NK-92 (cell line): ENCODE results near the gene POLR1A.

ENCODE experiments used
- DNase-seq: peaks from one replicate; lab custom pipeline; 2025; ENCODE audit not compliant: unreplicated experiment; lab: John Stamatoyannopoulos, UW

The POLR1A gene

DNA sequence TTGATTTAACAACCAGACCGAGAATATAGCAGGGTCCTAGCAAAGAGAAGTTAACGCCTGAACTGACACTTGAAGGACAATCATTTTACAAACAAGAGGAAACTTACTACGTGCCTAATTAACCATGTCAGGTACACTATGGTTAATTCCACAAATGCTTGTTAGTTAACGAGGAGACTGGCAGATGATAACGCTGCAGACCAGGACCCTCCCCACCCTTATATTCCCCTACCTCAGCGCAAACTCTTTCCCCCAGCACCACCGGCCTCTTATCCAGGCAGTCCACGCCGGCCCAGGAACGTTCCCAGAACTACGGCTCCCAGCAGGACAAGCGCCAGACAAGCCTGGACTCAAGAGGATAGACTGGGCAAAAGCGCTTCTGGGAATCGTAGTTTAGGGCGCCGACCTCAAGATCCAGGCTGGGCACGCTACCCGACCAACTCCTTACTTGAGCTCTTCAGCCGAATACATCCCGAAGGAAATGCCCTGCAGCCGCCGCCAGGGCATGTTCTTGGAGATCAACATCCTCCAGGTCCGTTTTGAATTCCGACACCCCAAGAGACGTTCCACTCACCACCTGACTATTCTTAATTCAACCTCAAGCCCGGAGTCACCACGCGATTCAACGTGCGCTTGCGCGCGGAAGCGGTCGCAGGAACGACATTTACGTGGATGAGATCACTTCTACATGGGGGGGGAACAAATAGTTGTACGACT is at the start of gene POLR1A:
TSS of gene POLR1A (minus strand) at position 635 of the 717 bp plus-strand sequence. CDS start at position 525, 110 bp downstream.
- DNase-seq = no peak

GRCh38 chr2:86150502-86150901 is 44.8 kb upstream of the POLR1A start:
- DNase-seq = no peak

DNA sequence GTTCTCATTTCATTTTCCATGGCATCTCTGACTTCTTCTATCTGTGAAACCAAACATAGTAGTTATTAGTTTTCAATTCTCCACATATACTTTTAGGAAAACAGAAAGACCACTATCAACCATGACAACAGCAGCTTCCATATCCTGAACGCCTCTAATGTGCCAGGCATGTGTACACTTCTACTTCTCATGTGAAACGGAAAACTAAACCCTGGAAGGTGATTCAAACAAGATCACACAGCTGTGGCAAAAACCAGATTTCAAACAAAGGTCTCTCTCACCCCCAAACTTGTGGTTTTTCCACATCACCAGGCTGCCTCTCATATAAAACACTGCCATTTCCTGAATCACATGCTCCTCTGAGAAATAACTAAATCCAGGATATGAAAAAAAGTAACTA is 42.1 kb upstream of the POLR1A start:
- no peak for DNase-seq

DNA sequence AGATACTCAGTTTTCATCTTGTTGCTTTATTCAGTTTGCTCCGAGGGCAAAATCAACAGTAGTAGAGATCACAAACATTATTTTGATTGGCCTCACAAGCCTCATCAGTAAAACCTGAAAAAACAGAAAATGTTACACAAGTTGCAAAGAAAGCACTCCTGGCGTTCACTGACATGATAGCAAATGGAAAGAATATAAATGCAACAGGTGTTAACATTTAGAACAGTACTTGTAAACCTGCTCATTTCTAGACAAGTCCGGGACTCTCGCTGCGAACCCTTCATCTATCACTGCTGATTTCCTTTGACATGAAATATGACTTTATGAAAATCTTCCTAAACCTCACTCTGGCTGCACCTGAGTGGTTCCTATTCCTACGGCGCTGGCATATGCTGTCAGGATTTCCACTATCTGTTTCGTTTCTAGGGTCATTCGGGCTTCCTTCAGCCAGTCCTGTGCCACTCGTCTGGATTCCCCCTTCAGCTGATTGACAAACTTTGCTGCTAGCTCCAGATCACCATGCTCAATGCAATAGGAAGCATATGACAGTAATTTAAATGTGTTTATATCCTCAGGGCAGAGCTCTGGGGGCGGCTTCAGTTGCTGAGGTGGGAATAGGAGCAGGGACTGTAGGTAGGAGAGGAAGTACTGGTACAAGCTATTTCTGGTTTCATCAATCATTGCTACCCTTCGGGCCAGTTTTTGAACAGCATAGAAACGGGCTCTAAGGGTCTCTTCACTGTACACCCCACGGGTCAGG is 38.4 kb upstream of the POLR1A start:
- DNase-seq = no peak

GRCh38 chr2:86143307-86143706 is 37.6 kb upstream of the POLR1A start:
- DNase-seq = no peak

- DNase-seq = no peak
Measured at GRCh38 chr2:86142436-86143257, 37.0 kb upstream of the POLR1A start.

- no peak for DNase-seq
Measured at GRCh38 chr2:86140969-86141392, 35.3 kb upstream of the POLR1A start.

GRCh38 chr2:86139981-86140380 is 34.3 kb upstream of the POLR1A start:
- no peak for DNase-seq

DNA sequence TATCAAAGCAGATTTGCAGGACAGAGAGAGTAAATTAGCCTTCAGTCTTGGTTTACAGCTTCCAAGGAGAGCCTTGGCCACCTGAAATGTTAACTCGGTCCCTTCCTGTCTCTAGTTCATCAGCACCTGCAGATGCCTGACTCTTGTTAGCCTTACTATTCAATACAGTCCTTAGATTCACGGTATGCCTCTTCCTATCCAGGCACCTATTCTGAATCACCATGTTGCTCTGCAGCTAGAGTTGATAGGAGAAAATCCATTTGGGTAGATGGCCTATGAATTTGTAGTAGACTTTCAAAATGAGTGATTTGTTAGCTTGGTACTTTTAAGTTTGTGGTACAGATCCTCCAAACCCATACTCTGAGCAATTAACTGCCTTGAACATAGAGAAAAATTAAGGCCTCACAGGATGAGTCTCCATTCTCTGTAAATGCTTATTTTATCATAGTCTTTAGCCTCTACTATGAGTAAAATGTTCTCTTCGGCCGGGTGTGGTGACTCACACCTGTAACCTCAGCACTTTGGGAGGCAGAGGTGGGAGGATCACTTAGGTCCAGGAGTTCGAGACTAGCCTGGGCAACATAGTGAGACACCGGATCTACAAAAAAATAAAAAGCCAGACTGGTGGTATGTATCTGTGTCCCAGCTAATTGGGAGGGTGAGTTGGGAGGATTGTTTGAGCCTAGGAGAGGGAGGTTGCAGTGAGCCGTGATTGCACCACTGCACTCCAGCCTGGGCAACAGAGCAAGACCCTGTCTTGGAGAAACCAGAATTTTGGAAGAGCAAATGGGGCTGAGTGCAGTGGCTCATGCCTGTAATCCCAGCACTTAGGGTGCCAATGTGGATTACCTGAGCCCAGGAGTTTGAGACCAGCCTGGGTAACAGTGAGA is 33.3 kb upstream of the POLR1A start:
- DNase-seq = no peak

- DNase-seq = no peak
Measured at GRCh38 chr2:86136141-86136540, 30.5 kb upstream of the POLR1A start.

- DNase-seq = no peak
Measured at GRCh38 chr2:86135653-86136052, 30.0 kb upstream of the POLR1A start.

- no peak for DNase-seq
Measured at GRCh38 chr2:86134709-86135108, 29.0 kb upstream of the POLR1A start.

- no peak for DNase-seq
Measured at GRCh38 chr2:86124683-86125082, 19.0 kb upstream of the POLR1A start.

- no peak for DNase-seq
Measured at GRCh38 chr2:86123328-86123925, 17.7 kb upstream of the POLR1A start.

DNA sequence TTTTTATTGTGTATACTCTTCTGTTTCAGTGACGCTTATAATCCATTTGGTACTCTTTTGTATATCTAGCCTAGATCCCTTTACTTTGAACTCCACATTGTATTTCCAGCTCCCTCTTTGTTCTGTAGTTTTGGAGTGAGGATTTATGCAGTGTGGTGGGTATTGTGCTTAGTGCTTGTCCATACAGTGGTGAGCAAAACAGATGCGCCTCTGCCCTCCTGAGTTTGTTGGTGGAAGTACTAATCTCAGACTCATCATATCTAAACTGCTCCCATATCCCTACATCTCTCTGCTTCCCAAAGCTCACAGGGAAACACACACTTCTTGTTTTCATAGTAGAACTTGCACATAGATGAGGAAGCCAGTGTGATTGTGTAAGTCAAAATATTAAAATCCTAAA is 12.4 kb upstream of the POLR1A start:
- DNase-seq = no peak

DNA sequence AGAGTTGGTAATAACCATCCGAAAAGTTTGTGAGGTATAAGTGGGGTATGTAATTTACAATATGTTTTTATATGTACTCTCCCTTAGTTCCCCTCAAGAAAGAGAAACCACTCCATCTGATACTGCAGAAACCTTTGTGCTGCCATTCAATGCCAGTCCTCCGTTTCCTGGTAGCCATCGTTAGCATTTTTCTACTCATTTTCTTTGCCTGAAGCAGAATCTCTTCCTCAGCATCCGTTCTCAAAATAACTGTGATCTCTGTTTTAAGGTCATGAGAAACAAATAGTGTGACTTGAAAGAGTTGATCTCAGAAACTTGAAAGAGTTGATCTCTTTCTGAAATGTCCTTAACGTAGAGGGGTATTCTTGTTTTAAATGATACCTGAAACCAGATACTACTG is 1.3 kb upstream of the POLR1A start:
- no peak for DNase-seq

GRCh38 chr2:86105969-86106945 is 571 bp upstream of the POLR1A start, which contains the start of gene PTCD3:
PTCD3 (plus strand) TSS chr2:86106235; CDS start chr2:86106248, 13 bp downstream.
- peak; percentile 58 for DNase-seq

GRCh38 chr2:86102157-86102556 is 3.5 kb downstream of the POLR1A start:
- DNase-seq = no peak

DNA sequence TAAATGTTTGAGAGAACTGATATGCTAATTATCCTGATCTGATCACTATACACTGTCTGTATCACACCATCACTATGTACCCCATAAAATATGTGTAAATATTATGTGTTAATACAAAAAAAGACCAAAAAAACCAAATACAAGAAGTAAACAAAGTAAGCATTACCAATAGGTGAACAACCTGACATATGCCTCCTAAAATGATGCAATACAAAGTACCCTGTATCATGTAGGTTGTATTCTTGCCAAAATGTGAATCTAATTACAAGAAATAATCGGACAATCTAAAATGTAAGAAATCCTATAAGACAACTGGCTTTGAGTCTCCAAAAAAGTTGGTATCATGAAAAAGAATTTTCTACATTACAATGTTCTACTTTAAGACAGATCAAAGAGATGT is 7.8 kb downstream of the POLR1A start:
- DNase-seq = no peak
